ENCODE measurements around the gene MRPL32.
"Not testable (repeated sequence)": the region's sequence is repeated elsewhere in the genome, so short reads cannot be mapped to it uniquely, and the experiment has no call there.

The MRPL32 gene

GRCh38 chr7:42931834-42932651 is at the start of gene MRPL32, which contains the start of gene PSMA2:
Gene MRPL32 (plus strand): TSS chr7:42932376. CDS start chr7:42932387, 11 bp downstream.
Gene PSMA2 (minus strand): TSS chr7:42932174. CDS start chr7:42932158, 16 bp downstream.
- DNase-seq (ENCODE audit: low spot score), result peak; percentile 99

- DNase-seq (ENCODE audit: low spot score), result no peak
Measured at GRCh38 chr7:42883950-42884349, 48.2 kb upstream of the MRPL32 start.

- not testable (repeated sequence) for DNase-seq (ENCODE audit: low spot score)
Measured at GRCh38 chr7:42885183-42885582, 47.0 kb upstream of the MRPL32 start.

GRCh38 chr7:42886129-42886528 is 46.0 kb upstream of the MRPL32 start:
- DNase-seq (ENCODE audit: low spot score), result no peak

GRCh38 chr7:42886893-42887505 is 45.2 kb upstream of the MRPL32 start:
- DNase-seq (ENCODE audit: low spot score), result no peak

- DNase-seq (ENCODE audit: low spot score), result no peak
Measured at GRCh38 chr7:42893346-42894240, 38.6 kb upstream of the MRPL32 start.

- DNase-seq (ENCODE audit: low spot score), result no peak
Measured at GRCh38 chr7:42900842-42901241, 31.3 kb upstream of the MRPL32 start.

- DNase-seq (ENCODE audit: low spot score), result no peak
Measured at GRCh38 chr7:42902331-42902730, 29.8 kb upstream of the MRPL32 start.

- no peak for DNase-seq (ENCODE audit: low spot score)
Measured at GRCh38 chr7:42906181-42906580, 26.0 kb upstream of the MRPL32 start.

- DNase-seq (ENCODE audit: low spot score), result no peak
Measured at GRCh38 chr7:42907316-42907715, 24.9 kb upstream of the MRPL32 start.

- peak; percentile 84 for DNase-seq (ENCODE audit: low spot score)
Measured at GRCh38 chr7:42910306-42910705, 21.9 kb upstream of the MRPL32 start.

- peak; percentile 95 for DNase-seq (ENCODE audit: low spot score)
Measured at GRCh38 chr7:42911454-42912447, 20.4 kb upstream of the MRPL32 start, which contains the start of gene C7orf25. Gene C7orf25 (minus strand): TSS chr7:42912070. CDS start chr7:42910900, 1,170 bp downstream.

GRCh38 chr7:42913591-42913990 is 18.6 kb upstream of the MRPL32 start:
- DNase-seq (ENCODE audit: low spot score), result no peak

- DNase-seq (ENCODE audit: low spot score), result no peak
Measured at GRCh38 chr7:42914009-42914408, 18.2 kb upstream of the MRPL32 start.

GRCh38 chr7:42914421-42915045 is 17.6 kb upstream of the MRPL32 start:
- no peak for DNase-seq (ENCODE audit: low spot score)

GRCh38 chr7:42915356-42915755 is 16.8 kb upstream of the MRPL32 start:
- no peak for DNase-seq (ENCODE audit: low spot score)

- DNase-seq (ENCODE audit: low spot score), result no peak
Measured at GRCh38 chr7:42922017-42922753, 10.0 kb upstream of the MRPL32 start.

- DNase-seq (ENCODE audit: low spot score), result no peak
Measured at GRCh38 chr7:42924223-42924838, 7.8 kb upstream of the MRPL32 start.

GRCh38 chr7:42925630-42926029 is 6.5 kb upstream of the MRPL32 start:
- DNase-seq (ENCODE audit: low spot score), result no peak
